Tibial nerve (tissue), 3 donors: ENCODE data around the gene GATC.

Experiments
- POLR2A ChIP-seq, 2 donors: fragments of 450-650 bp; IDR thresholded peaks; one replicate each; pipeline ENCODE4 v1.6.1; 2017; ENCODE audit warnings: antibody characterized with exemption in 2 of 2, mild to moderate bottlenecking in 2 of 2, moderate library complexity in 2 of 2
- TF ChIP-seq, protein P1 (sequence below), 5 experiments: fragments of 200-600 bp in 3 of 5; fragments of 450-650 bp in 2 of 5; sonication (generic) in 3 of 5; IDR thresholded peaks; one replicate each; pipeline ENCODE4 v1.5.1; 2016 to 2019; ENCODE audit warnings: antibody characterized with exemption in 5 of 5, mild to moderate bottlenecking in 3 of 5, moderate library complexity in 2 of 5

DNA sequence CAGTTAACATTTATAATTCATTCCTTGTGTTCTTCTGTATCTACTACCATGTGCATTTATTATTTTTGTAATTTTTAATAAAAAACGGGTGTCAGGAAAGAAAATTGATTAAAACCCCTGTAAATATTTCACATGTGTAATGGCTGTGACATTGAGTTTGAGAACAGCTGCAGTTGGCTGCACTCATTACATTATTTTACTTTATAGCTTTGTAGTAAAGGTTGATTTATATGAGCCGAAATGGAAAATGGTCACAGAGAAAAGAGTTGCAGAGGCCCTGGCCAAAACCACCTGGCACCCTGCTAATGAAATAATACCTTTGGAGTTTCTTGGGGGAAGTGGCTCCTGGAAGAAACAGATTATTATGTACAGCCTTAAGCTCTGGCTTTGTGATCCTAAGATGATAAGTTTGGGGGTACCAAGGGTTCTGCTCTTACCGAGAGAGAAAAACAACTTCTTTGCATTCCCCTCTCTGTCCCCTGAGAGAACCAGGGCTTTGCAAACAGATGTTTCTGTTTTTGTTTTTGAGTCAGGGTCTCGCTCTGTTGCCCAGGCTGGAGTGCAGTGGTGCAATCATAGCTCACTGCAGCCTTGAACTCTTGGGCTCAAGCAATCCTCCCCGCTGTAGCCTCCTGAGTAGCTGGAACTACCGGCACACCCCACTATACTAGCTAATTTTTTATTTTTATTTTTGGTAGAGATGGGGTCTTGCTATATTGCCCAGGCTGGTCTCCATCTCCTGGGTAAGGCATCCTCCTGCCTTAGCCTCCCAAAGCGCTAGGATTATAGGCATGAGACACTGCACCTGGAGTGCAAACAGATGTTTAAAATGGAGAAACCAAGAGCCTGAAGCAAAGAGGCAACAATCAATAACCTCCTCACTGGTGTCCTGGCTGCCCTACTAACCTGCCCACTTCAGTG lies 40.0 kb downstream of the GATC start:
- no peak for TF ChIP-seq POLR2A (IDR thresholded peaks at IDR 0.05)
- TF ChIP-seq, protein P1, sequence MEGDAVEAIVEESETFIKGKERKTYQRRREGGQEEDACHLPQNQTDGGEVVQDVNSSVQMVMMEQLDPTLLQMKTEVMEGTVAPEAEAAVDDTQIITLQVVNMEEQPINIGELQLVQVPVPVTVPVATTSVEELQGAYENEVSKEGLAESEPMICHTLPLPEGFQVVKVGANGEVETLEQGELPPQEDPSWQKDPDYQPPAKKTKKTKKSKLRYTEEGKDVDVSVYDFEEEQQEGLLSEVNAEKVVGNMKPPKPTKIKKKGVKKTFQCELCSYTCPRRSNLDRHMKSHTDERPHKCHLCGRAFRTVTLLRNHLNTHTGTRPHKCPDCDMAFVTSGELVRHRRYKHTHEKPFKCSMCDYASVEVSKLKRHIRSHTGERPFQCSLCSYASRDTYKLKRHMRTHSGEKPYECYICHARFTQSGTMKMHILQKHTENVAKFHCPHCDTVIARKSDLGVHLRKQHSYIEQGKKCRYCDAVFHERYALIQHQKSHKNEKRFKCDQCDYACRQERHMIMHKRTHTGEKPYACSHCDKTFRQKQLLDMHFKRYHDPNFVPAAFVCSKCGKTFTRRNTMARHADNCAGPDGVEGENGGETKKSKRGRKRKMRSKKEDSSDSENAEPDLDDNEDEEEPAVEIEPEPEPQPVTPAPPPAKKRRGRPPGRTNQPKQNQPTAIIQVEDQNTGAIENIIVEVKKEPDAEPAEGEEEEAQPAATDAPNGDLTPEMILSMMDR (IDR thresholded peaks at IDR 0.05): no peak
